ENCODE measurements around the gene ADCY5.

The ADCY5 gene

DNA sequence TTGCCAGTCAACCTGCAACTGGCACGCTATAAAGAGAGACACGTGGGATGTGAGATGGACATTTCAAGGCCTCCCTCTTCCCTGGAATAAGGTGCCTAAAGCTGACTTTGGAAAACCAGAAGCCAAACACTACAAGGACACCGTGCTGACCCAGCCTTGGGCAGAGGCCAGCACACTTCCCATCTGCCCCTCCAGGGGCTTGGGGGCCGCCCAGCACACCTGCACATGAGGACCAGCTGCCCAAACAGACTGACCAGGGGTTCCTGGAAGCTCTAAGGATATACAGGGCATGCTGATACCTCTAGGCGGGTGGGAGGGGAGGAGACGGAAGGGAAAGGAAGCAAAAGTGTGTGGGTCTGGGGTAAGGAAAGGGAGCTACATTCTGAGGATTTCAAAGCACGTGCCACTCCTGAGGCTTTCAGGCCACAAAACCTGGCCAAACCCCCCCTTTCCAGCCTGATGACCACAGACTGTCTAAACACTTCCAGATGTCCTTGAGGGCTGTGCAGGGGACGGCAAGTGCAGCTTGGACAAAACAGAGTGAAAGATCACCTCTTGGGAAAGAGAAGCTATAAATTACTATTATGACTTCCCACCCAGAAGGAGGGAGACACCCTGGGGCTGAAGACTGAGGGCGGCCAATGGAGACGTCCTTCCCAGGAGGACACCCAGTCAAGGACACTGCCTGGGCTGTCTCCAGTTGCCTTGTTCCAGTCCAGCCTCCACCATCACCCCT is 57.9 kb downstream of the ADCY5 start:
- peaks cover 25% of the 10 kb centered on the region for H3K27me3 ChIP-seq (ENCODE audit: insufficient read depth, low read length, poor library complexity)
- H3K9me3 ChIP-seq (ENCODE audit: insufficient read depth, low read length, severe bottlenecking) = no peaks in the 10 kb centered on the region
- no peak overlapping the region for H3K4me3 ChIP-seq (ENCODE audit: low read depth in 1 of 2, low read length in 2 of 2)
- H4K20me1 ChIP-seq (ENCODE audit: insufficient read depth, low read length) = no peaks in the 10 kb centered on the region
- H2AFZ ChIP-seq (ENCODE audit: low read depth, low read length) = no peak overlapping the region
- H3K79me2 ChIP-seq (ENCODE audit: insufficient read depth, low read length) = no peaks in the 10 kb centered on the region
- no peaks in the 10 kb centered on the region for H3K36me3 ChIP-seq (ENCODE audit: insufficient read depth, low read length)
- TF ChIP-seq, protein P1, sequence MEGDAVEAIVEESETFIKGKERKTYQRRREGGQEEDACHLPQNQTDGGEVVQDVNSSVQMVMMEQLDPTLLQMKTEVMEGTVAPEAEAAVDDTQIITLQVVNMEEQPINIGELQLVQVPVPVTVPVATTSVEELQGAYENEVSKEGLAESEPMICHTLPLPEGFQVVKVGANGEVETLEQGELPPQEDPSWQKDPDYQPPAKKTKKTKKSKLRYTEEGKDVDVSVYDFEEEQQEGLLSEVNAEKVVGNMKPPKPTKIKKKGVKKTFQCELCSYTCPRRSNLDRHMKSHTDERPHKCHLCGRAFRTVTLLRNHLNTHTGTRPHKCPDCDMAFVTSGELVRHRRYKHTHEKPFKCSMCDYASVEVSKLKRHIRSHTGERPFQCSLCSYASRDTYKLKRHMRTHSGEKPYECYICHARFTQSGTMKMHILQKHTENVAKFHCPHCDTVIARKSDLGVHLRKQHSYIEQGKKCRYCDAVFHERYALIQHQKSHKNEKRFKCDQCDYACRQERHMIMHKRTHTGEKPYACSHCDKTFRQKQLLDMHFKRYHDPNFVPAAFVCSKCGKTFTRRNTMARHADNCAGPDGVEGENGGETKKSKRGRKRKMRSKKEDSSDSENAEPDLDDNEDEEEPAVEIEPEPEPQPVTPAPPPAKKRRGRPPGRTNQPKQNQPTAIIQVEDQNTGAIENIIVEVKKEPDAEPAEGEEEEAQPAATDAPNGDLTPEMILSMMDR (IDR thresholded peaks at IDR 0.05; ENCODE audit: borderline replicate concordance, extremely low read depth, low read length, poor library complexity, severe bottlenecking) = no peak
- TF ChIP-seq EZH2 (IDR thresholded peaks at IDR 0.05; ENCODE audit: borderline replicate concordance, low read depth, low read length, severe bottlenecking) = no peak
- no peak overlapping the region for H3K4me2 ChIP-seq (ENCODE audit: insufficient read depth, low read length)
- ATAC-seq (ENCODE audit: insufficient read depth, low read depth) (no peak), DNase-seq (no peak)
- H3K4me1 ChIP-seq (ENCODE audit: insufficient read depth, low read length) = no peaks in the 10 kb centered on the region
- H3K9ac ChIP-seq (ENCODE audit: low read depth, low read length) = no peak overlapping the region
- no peak overlapping the region for H3K27ac ChIP-seq (ENCODE audit: low read length)

GRCh38 chr3:123389628-123389918 is 59.3 kb downstream of the ADCY5 start:
- H4K20me1 ChIP-seq (ENCODE audit: insufficient read depth, low read length) = no peaks in the 10 kb centered on the region
- H3K27me3 ChIP-seq (ENCODE audit: insufficient read depth, low read length, poor library complexity) = peaks cover 36% of the 10 kb centered on the region
- H3K9me3 ChIP-seq (ENCODE audit: insufficient read depth, low read length, severe bottlenecking) = no peaks in the 10 kb centered on the region
- no peaks in the 10 kb centered on the region for H3K4me1 ChIP-seq (ENCODE audit: insufficient read depth, low read length)
- H3K4me2 ChIP-seq (ENCODE audit: insufficient read depth, low read length) = no peak overlapping the region
- H3K79me2 ChIP-seq (ENCODE audit: insufficient read depth, low read length) = no peaks in the 10 kb centered on the region
- ATAC-seq (ENCODE audit: insufficient read depth, low read depth) = no peak
- no peaks in the 10 kb centered on the region for H3K36me3 ChIP-seq (ENCODE audit: insufficient read depth, low read length)
- no peak overlapping the region for H3K9ac ChIP-seq (ENCODE audit: low read depth, low read length)
- no peak for DNase-seq
- H3K4me3 ChIP-seq (ENCODE audit: low read depth in 1 of 2, low read length in 2 of 2) = no peak overlapping the region
- H2AFZ ChIP-seq (ENCODE audit: low read depth, low read length) = no peak overlapping the region
- H3K27ac ChIP-seq (ENCODE audit: low read length) = no peak overlapping the region
- TF ChIP-seq EZH2 (IDR thresholded peaks at IDR 0.05; ENCODE audit: borderline replicate concordance, low read depth, low read length, severe bottlenecking) = no peak
- TF ChIP-seq, protein P1 (IDR thresholded peaks at IDR 0.05; ENCODE audit: borderline replicate concordance, extremely low read depth, low read length, poor library complexity, severe bottlenecking) = no peak

GRCh38 chr3:123388811-123389627 is 59.9 kb downstream of the ADCY5 start:
- no peak overlapping the region for H3K9ac ChIP-seq (ENCODE audit: low read depth, low read length)
- no peak for DNase-seq
- H3K4me1 ChIP-seq (ENCODE audit: insufficient read depth, low read length) = no peaks in the 10 kb centered on the region
- TF ChIP-seq, protein P1 (IDR thresholded peaks at IDR 0.05; ENCODE audit: borderline replicate concordance, extremely low read depth, low read length, poor library complexity, severe bottlenecking) = no peak
- no peak for TF ChIP-seq EZH2 (IDR thresholded peaks at IDR 0.05; ENCODE audit: borderline replicate concordance, low read depth, low read length, severe bottlenecking)
- H4K20me1 ChIP-seq (ENCODE audit: insufficient read depth, low read length) = no peaks in the 10 kb centered on the region
- no peak for ATAC-seq (ENCODE audit: insufficient read depth, low read depth)
- no peaks in the 10 kb centered on the region for H3K9me3 ChIP-seq (ENCODE audit: insufficient read depth, low read length, severe bottlenecking)
- no peak overlapping the region for H3K4me3 ChIP-seq (ENCODE audit: low read depth in 1 of 2, low read length in 2 of 2)
- H3K27ac ChIP-seq (ENCODE audit: low read length) = no peak overlapping the region
- no peak overlapping the region for H3K4me2 ChIP-seq (ENCODE audit: insufficient read depth, low read length)
- H2AFZ ChIP-seq (ENCODE audit: low read depth, low read length) = no peak overlapping the region
- H3K79me2 ChIP-seq (ENCODE audit: insufficient read depth, low read length) = no peaks in the 10 kb centered on the region
- H3K27me3 ChIP-seq (ENCODE audit: insufficient read depth, low read length, poor library complexity) = peaks cover 36% of the 10 kb centered on the region
- no peaks in the 10 kb centered on the region for H3K36me3 ChIP-seq (ENCODE audit: insufficient read depth, low read length)
